ENCODE data around the gene SIK2.

The SIK2 gene

DNA sequence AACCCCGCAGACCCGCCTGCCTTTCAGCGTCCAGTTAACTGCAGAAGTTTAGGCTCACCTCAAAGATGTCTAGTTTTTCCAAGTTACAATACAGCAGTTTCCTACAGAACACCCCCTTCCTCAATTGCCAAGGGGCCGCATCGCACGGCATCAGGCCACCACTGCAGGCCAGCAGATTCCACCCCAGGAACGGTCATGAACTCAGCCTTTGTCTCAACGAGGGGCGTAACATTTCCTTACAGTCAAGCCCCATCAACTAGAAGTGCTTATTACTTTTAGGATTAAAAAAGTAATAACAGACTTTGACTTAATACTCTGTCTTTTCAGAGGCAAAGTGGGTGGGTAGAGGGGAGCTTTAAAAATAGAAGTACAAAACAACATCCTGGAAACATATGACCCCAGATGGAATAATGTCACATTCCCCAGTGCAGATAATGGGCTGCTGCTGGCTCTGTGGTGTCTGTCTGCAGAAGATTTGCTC lies 127.6 kb downstream of the SIK2 start:
- DNase-seq (ENCODE audit: low spot score): no peak

DNA sequence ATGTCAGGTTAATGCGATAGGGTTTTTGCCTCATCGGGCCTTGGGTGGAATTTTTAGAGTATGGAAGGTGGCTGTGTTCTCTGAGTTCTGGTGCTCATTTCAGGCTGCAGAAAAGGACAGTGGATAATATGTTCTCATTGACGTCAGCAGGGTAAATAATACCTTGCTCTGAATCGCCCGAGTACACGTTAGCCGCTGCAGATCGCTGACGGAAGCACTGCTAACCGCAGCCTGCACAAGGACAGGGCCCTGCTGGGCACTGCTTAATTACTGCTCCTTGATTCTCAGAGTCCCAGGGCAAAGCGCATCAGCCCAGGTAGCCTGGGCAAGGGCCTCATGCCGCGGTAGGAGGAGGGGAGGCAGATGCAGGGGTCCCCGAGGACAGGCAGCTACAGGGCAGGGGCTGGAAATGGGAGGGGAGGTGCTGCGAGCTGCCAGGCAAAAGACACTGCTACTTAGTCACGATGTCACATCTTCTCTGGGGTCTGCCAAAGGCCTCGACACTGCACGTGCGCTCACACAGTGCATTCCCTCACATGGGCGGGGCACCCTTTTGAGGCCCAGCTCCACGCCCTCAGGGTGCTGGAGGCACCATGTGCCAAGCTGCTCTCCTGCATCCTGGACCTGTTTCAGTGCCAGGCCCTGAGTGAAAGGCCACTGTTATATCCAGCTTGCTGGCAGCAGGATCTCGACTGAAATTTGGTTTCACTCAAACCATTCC lies 128.8 kb downstream of the SIK2 start:
- DNase-seq (ENCODE audit: low spot score): peak; percentile 79

DNA sequence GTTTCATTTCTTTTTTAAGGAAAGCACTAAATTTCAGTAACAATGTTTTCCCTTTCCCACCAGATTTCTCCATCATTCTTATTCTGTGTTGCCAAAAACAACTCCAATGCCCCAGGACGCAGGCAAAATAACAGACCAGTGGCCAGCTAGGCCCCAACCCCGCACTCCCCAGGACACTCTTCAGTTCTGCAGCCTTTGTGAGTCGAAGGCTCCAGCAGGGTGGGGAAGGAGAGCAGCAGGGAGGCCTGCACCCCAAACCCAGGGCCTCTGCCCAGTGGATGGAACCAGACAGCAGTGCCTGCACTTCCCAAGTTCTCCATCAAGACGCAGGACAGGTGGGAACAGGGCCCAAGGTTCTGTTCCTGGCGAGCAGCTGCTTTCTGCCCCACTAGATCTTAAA lies 129.6 kb downstream of the SIK2 start:
- peak; percentile 39 for DNase-seq (ENCODE audit: low spot score)

DNA sequence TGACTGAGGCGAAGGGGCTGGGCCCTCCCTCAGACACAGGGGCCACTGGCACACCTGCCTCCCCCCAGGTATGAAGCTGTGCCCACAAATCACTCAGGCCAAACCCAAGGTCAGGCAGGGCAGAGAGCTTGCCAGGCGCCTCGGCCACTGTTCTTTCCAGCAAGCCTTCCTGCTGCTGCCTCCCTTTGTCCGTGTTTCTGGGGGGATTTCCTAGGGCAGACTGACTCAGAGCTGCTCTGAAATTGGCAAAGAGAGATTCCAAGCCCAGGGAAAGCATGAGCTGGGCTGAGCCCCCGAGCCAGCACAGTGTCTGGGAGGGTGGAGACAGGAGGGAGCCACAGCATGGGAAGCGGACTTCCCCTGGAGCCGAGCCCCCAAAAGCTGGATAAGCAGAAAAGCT lies 130.8 kb downstream of the SIK2 start:
- peak; percentile 44 for DNase-seq (ENCODE audit: low spot score)

DNA sequence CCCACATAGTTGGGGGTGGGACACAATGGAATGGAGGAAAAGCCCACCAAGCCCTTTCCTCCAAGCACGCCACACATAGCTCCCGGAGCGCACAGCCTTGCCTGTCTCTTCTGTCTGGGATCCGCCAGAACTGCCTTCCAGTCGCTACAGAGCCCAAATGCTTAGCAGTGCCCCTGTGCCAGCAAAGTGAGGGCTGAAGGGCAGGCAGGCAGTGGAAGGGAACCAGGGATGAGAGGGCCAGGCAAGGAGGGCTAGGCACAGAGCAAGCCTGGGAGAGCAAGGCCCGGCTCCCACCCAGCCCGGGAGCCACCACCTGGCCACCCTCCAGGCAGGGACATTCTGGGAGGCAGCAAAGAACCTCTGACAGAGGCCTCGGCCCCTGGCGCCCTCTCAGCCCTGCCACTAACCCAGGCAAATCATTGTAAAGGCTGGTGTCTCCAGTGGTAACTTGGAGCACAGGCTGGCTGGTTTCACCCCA lies 131.4 kb downstream of the SIK2 start:
- peak; percentile 65 for DNase-seq (ENCODE audit: low spot score)

DNA sequence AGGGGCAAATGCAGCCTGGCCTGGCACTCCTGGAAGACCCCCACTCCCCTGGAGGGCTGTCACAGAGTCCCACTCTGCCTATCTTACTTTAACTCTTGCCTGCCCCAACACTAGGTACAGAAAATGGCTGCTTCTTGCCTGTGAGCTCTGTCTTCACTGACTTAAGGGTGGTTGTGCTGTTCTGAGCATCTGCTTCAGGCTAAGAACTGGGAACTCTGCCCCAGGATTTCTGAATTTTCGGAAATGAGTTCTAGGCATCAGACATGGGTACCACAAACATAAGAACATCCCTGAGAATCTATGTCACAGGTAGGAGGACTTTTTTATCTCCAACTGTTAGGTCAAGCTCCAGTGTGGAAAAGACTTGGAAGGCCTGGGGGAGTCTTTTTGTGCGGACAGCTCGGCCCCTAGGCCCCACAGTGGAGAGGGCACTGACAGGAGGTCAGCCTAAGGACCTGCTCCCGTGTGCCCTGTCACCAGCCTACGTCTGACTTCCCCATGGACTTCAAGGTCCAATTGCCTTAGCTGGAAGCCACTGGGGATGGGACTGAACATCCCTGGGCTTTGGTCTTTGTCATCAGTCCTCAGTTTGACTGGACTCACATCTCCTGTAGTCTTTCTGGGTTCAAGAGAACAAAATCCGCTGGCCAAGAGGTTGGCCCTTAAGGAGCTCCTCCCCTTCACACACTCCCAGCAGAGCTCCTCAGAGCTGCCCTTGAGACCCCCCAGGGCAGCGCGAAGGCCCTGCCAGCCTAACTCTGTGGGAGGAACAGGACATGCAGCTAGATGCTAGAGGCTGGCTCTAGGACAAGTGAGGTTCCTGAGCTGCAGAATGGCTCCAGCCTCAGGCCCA lies 132.1 kb downstream of the SIK2 start:
- DNase-seq (ENCODE audit: low spot score): peak; percentile 60

DNA sequence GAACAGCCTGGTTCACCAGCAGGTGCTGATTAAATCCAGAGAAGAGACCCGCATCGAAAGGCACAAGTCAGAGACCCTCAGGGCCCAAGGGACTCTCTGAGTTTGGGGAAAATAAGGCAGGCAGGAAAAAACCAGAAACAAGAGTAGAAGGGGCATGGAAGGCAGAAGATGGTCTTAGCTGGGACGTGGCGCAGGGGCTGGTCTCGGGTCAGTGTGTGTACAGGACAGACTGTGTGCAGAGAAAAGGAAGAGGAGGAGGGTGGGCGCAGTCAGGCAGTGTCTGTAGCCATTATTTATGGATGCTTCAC lies 132.7 kb downstream of the SIK2 start:
- no peak for DNase-seq (ENCODE audit: low spot score)

DNA sequence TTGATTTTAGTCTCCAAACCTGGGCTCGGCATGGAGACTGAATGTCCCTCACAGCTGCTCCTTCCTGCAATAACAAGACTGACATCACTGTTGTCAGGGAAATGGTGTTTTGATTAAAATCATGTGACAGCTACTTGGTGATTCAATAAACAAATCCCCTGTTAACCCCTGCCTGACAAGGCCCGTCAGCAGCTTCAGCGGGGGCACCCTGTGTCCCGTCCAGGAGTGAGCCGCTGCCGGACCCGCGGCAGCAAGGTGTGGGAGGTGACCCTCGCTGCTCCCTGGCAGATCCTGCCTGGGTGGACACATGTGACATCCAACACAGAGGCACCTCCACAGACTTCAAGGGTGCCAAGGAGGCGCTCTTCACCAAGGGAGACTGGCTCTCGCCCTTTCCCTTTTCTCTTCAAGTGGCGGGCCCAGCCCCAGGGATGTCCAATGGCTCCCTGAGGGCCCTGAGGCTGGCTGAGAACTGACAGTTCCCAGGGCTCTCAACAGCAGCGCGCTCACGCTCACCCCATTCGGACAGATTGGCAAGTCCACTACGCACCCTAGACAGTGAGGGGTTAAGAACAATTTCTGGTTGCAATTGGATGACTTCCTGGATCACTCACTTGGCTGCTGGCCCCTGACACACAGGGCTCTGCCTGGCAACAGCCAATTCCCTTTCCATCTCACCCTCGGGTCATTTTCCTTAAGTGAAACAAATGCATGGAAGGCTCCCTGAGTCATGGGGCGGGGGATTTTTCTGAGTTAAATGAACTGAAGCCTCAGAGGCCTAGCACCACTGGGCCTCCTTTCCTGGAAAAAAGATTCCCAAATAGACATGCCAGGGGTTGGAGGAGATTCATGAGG lies 133.2 kb downstream of the SIK2 start:
- peak; percentile 94 for DNase-seq (ENCODE audit: low spot score)

DNA sequence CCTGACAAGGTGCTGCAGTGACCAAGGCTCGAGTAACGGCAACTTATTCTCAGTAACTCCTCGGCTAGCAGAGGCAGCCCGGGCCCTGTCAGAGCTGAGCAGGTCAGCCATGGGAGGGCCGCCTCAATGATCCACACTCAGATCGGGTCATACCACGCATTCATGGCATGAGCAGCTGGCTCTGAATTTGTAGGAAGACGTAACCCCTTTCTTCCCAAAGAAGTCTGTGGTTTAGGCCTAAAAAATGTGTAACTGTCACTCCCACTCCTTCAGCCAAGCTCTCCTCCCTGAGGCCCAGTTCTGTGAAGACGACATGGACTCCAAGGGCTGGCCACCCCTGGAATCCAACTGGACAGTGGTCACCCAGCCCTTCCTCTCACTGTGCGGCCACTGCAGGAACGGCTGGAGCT lies 133.9 kb downstream of the SIK2 start:
- no peak for DNase-seq (ENCODE audit: low spot score)

DNA sequence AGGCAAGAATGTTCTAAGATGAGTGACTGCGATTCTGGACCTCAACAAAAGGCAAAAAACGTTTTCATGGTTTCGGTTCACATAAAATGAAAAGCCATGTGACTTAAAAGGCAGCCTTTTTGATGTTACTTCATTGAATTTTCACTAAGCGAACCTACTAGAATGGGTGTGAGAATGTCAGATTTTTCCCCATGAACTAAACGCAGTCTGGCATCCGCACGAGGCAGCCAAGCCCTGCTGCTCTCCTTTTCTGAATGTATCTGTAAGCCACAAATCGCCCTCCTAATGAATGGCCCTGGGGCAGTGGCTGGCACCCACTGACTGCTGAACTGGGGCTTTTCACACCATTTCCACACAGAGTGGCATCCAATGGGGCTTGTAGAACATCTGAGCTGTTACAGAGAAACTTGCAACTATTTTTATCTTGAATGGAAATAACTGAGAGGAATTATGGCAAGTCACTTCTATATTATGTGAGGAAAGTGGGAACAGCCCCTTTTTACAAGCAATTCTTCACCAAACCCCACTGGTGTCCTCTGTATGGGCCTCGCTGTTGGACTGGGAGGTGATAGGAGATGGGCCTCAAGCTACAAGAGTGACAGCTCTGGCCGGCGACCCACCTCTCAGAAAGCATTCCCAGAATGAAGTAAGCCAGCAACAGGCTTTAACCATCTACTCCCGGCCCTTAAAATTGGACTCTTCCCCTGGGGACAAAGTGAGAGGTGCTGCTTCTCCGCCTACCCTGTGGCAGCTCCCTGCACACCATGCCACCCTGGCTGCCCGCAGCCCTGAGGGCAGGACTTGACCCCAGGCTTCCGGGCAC lies 134.6 kb downstream of the SIK2 start:
- DNase-seq (ENCODE audit: low spot score): peak; percentile 62

DNA sequence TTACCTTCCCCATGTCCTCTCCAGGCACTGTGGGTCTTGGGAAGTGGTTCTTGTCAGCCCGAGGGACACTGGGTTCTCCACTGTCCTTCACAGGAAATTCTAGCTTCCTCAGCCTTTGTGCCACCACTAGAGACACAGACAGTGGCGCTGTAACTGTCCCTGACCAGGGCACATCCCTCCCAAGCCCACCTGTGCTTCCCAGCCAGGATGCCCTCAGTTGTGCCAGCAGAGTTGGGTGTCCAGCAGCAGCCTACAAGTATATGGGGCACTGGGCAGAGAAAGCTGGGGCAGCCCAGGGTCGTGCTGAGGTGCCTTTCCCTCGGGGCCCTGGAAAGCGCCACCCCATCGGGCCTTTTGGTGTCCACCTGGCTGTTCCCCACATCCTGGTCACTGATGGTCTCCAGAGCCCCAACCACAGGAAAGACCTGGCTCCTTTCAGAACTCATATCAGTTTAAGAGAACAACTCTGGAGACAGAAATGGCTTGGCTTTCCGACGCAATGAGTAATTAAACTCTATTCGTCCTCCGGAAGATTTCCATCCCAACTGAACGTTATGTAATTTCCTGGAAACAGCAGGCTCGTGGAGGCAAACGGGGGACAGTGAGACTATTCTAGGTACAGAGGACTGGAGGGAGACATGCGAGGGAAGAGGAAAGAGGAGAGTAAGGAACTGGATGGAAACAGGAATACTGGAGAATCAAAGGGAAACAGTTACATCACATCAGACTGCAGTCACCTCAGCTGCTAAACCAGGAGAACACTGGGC lies 135.4 kb downstream of the SIK2 start:
- DNase-seq (ENCODE audit: low spot score): peak; percentile 52

DNA sequence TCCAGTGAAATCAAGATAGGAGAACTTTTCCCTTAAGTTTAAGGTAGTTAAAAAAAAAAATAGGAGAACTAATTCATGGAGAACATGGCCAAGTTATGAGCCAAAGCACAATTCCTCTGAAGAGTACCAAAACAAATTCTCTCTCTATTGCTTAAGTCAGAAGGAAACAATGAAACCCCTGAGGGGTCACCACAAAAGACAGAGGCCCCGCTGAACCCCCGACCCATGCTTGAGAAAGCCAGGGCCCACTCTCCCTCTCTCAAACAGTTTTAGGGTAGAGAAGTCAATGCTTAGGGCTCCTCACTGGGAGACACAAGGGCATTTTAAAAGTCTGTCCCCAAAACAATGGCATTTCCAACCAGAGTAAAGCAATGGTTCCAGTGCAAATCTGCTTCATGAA lies 137.1 kb downstream of the SIK2 start:
- DNase-seq (ENCODE audit: low spot score): no peak

DNA sequence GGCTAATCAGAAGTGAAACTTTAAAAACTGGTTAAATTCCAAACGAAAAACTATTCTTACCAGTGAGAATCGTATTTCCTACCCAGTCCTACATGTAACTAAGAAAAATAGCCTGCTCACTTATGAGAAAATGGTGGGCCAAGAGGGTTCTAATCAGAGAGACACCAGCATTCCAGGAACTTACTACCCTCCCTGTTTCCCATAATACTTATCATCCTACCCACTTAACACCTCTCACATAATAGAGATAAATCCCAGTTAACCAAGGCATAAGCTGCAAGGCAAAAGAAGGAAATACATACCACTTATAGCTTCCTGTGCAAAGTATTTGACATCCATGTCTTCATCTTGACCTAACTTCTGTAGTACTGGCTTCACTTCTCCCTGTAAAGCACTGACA lies 139.5 kb downstream of the SIK2 start:
- DNase-seq (ENCODE audit: low spot score): no peak

DNA sequence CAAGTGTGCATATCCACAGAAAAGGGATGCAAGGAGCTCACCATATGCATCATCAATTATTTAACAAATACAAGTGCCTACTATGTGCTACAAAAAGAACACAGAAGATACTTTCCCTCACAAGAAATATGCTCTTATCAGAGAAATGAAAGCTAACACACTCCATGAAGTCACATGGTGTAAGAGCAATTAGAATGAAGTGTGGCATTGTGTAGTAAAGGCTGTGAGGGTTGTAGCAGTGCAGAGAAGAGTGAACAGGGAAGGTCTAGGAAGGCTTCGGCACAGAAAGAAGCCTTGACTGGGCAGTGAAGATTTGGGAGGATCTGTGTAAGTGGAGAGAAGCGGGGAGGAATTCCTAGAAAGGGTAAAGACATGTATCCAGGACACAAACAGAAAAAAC lies 141.5 kb downstream of the SIK2 start:
- no peak for DNase-seq (ENCODE audit: low spot score)

DNA sequence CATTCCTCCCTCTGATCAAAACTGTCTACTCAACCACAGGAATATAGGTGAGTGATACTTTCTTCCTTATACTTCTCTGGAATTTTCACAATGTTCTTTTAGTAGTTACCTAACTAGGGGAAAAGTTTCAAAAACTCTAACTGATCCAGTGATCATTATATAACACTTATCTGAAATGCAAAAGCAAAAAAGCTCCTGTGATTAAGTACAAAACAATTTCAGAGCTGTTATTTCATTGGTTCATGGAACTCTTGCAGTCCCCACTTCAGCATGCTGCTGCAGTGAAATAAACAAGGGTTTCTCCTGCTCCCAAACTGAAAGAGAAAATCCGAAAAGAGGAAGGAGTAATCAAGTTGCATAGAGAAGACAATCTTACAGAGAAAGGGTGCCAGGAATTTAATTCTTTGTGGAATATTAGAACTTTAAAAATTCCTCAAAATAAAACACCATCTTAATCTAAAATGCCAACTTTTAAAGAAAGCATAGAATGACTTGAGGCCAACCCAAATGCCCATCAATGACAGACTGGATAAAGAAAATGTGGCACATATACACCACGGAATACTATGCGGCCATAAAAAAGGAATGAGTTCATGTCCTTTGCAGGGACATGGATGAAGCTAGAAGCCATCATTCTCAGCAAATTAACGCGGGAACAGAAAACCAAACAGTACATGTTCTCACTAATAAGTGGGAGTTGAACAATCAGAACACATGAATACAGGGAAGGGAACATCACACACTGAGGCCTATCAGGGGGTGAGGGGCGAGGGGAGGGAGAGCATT lies 143.7 kb downstream of the SIK2 start:
- DNase-seq (ENCODE audit: low spot score): no peak

DNA sequence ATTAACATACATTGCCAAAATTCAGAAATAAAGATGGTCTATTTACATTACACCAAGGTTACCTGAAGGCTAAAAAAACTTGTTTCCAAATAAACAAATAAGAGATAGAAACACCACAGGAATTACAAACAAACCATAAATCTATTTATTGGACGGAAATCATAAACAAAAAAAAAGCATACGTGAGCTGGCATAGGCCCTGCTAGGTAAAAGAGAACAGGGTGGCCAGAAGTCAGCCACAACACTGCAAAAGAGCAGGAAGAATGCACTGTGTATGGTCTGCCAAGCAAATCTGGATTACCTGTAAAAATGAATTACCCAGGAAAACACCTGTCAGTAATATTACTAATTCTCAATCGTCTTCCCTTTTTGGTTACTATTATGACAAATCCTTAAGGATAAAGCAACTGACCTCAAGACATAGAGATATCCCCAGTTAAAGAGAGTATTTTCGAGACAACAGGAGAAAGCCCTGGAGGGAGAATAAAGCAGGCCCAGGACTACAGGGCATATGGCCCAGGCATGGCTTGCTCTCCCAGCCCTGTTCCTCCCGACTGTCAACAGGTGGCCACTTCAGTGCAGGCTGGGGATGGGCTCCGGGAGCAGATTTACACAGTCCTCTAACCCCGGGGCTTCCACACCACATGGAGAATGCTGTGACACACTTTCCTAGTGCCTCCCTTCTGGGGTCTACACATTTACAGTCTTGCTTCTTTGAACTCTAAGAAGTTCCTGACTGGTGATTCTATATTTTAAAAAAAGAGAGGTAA lies 146.0 kb downstream of the SIK2 start:
- DNase-seq (ENCODE audit: low spot score): peak; percentile 39

DNA sequence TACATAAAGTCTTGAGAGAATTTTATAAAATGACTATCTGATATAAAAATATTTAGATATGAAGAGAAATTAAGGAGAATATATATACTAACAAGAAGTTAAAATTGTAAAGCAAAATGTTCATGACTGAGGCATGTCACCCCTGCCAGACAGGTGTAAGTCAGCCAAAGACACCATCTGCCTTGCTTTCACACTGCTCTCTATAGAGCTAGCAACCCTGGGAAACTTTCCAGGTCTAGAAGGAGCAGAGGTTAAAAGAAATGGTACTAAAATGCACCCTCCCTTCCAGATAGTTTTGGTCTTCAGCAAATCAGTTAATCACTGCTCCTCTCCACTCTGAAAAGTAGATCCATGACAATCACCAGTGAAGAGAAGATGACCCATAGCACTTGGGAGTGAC lies 147.4 kb downstream of the SIK2 start:
- DNase-seq (ENCODE audit: low spot score): peak; percentile 91

DNA sequence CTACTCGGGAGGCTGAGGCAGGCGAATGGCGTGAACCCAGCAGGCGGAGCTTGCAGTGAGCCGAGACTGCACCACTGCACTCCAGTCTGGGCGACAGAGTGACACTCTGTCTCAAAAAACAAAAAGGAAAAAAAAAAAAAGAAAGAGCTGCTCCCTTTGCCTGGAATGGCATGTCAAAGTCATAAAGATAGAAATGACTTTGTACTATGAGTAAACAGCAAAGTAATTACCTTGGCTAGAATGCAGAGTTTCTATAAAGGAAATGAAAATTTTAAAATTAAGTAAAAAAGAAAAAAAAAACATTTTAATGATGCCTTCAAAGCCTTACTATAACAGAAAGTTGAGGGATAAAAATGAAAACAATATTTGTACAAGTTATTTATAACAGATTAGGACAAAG lies 153.8 kb downstream of the SIK2 start:
- no peak for DNase-seq (ENCODE audit: low spot score)

DNA sequence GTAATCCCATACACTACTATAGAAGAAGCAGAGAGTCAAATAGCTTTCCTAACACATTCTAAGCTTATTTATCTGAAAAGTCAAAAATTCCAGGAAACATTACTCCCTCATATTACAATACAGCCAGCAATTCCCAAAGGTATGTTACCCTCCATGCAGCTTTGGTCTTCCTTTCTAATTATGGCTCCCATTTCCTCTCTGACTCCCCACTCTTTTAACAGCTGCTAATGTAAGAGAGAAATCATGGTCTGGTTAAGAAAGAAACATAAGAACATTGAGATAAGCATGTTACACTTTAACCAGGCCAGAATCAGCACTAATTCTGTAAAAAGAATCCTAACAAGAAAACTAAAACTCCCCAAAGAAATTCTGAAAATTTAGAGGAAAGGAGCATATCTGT lies 157.1 kb downstream of the SIK2 start:
- DNase-seq (ENCODE audit: low spot score): no peak
